A673 (cell line): ENCODE results near the gene ZFR.

ENCODE experiments used
- EZH2 ChIP-seq: fragments of 200-600 bp; sonication (generic); IDR thresholded peaks from 2 replicates; pipeline ENCODE4 v1.6.1; 2017; ENCODE audit warnings: borderline replicate concordance, low read depth, mild to moderate bottlenecking, mixed read lengths, antibody characterized with exemption, low read length; ENCODE audit not compliant: poor library complexity, severe bottlenecking
- TF ChIP-seq, protein P1 (sequence below): fragments of 300-800, 200-600 bp; sonication (generic); conservative IDR thresholded peaks from 2 replicates; pipeline ENCODE4 v1.5.1; 2017; ENCODE audit warnings: low read depth, mild to moderate bottlenecking, antibody characterized with exemption, low read length, moderate library complexity, mixed read lengths

DNA sequence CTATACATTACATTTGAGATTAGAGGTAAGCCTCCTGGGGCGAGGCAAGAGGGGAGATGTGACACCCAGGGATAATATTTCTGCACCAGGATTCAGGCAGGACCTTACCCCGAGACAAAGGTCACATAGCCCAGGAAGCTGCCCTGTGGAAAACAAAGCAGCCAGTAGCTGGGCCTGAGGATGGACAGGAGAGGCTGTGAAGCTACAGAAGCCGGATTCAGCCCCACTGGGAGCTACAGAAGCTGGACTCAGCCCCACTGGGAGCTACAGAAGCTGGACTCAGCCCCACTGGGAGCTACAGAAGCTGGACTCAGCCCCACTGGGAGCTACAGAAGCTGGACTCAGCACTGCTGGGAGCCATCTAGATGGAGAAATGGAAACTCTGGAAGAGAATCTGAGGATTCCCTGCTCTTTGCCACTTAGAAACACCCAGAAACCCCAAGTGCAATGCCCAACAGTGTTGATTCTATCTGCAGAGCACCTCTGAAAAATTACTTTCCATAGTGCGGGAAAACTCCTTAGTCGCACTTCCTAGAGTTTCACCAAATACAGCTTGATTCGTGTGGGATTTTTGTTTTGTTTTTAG is 46.5 kb upstream of the ZFR start:
- TF ChIP-seq, protein P1, sequence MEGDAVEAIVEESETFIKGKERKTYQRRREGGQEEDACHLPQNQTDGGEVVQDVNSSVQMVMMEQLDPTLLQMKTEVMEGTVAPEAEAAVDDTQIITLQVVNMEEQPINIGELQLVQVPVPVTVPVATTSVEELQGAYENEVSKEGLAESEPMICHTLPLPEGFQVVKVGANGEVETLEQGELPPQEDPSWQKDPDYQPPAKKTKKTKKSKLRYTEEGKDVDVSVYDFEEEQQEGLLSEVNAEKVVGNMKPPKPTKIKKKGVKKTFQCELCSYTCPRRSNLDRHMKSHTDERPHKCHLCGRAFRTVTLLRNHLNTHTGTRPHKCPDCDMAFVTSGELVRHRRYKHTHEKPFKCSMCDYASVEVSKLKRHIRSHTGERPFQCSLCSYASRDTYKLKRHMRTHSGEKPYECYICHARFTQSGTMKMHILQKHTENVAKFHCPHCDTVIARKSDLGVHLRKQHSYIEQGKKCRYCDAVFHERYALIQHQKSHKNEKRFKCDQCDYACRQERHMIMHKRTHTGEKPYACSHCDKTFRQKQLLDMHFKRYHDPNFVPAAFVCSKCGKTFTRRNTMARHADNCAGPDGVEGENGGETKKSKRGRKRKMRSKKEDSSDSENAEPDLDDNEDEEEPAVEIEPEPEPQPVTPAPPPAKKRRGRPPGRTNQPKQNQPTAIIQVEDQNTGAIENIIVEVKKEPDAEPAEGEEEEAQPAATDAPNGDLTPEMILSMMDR, result no peak
- no peak for TF ChIP-seq EZH2
